H1 (cell line): Measurements from ENCODE around the gene ENO3.

ENCODE experiments used
- BACH1 ChIP-seq: IDR thresholded peaks from 2 replicates; pipeline ENCODE4 v1.6.1; 2012; ENCODE audit warnings: low read length, improper control_type of control experiment
- CBX8 ChIP-seq: fragments of 300-800, 300-1000 bp; sonication (generic); IDR thresholded peaks from 2 replicates; pipeline ENCODE4 v1.7.1; 2016; ENCODE audit warnings: low read depth, low read length, borderline replicate concordance
- CHD1 ChIP-seq: IDR thresholded peaks from 2 replicates; pipeline ENCODE4 v1.6.1; 2012; ENCODE audit warnings: low read depth, low read length, improper control_type of control experiment
- CHD2 ChIP-seq: IDR thresholded peaks from 2 replicates; pipeline ENCODE4 v1.6.1; 2012; ENCODE audit warnings: low read length, improper control_type of control experiment
- JUND ChIP-seq: IDR thresholded peaks from 2 replicates; pipeline ENCODE4 v1.6.1; 2011; ENCODE audit warnings: mild to moderate bottlenecking, improper control_type of control experiment, low read length
- POLR2A ChIP-seq, 2 experiments: IDR thresholded peaks; 1 replicate in 1 of 2; 2 replicates in 1 of 2; pipeline ENCODE4 v1.6.1; 2011; ENCODE audit warnings: low read depth in 2 of 2, low read length in 2 of 2, mild to moderate bottlenecking in 2 of 2; ENCODE audit errors: control extremely low read depth in 1 of 2
- POLR2AphosphoS5 ChIP-seq: IDR thresholded peaks from 2 replicates; pipeline ENCODE4 v1.6.1; 2011; ENCODE audit warnings: low read depth, low read length
- SP1 ChIP-seq: IDR thresholded peaks from 2 replicates; pipeline ENCODE4 v1.6.1; 2011; ENCODE audit warnings: low read depth, low read length
- TF ChIP-seq, protein P1 (sequence below), 3 experiments: IDR thresholded peaks; 1 replicate in 2 of 3; 2 replicates in 1 of 3; pipeline versions ENCODE4 v1.5.1 to v1.6.1; 2011; ENCODE audit warnings: low read length in 3 of 3, mild to moderate bottlenecking in 3 of 3, inconsistent platforms in 2 of 3, low read depth in 1 of 3, moderate library complexity in 1 of 3; ENCODE audit not compliant: insufficient read depth in 1 of 3; ENCODE audit errors: control extremely low read depth in 1 of 3
- TF ChIP-seq, protein P2 (sequence below): IDR thresholded peaks from 2 replicates; pipeline ENCODE4 v1.6.1; 2012; ENCODE audit warnings: inconsistent platforms

DNA sequence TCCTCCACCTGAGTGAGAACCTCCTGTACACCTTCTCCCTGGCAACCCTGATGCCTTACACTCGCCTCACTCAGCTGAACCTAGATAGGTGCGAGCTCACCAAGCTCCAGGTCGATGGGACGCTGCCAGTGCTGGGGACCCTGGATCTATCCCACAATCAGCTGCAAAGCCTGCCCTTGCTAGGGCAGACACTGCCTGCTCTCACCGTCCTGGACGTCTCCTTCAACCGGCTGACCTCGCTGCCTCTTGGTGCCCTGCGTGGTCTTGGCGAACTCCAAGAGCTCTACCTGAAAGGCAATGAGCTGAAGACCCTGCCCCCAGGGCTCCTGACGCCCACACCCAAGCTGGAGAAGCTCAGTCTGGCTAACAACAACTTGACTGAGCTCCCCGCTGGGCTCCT is 18.2 kb upstream of the ENO3 start:
- TF ChIP-seq, protein P1, sequence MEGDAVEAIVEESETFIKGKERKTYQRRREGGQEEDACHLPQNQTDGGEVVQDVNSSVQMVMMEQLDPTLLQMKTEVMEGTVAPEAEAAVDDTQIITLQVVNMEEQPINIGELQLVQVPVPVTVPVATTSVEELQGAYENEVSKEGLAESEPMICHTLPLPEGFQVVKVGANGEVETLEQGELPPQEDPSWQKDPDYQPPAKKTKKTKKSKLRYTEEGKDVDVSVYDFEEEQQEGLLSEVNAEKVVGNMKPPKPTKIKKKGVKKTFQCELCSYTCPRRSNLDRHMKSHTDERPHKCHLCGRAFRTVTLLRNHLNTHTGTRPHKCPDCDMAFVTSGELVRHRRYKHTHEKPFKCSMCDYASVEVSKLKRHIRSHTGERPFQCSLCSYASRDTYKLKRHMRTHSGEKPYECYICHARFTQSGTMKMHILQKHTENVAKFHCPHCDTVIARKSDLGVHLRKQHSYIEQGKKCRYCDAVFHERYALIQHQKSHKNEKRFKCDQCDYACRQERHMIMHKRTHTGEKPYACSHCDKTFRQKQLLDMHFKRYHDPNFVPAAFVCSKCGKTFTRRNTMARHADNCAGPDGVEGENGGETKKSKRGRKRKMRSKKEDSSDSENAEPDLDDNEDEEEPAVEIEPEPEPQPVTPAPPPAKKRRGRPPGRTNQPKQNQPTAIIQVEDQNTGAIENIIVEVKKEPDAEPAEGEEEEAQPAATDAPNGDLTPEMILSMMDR (IDR thresholded peaks at IDR 0.05; ENCODE audit: control extremely low read depth in 1 of 3, insufficient read depth in 1 of 3, low read depth in 1 of 3, low read length in 3 of 3): no peak
- no peak for TF ChIP-seq JUND
- TF ChIP-seq POLR2AphosphoS5: no peak
- no peak for TF ChIP-seq CHD2
- TF ChIP-seq CBX8: no peak
- no peak for TF ChIP-seq CHD1
- no peak for TF ChIP-seq BACH1
- TF ChIP-seq, protein P2, sequence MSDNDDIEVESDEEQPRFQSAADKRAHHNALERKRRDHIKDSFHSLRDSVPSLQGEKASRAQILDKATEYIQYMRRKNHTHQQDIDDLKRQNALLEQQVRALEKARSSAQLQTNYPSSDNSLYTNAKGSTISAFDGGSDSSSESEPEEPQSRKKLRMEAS: no peak
- TF ChIP-seq SP1: no peak
- TF ChIP-seq POLR2A (IDR thresholded peaks at IDR 0.05; ENCODE audit: control extremely low read depth in 1 of 2, low read depth in 2 of 2, low read length in 2 of 2): no peak
